ENCODE results near the gene BCL2.
"Not testable (repeated sequence)": the region's sequence is repeated elsewhere in the genome, so short reads cannot be mapped to it uniquely, and the experiment has no call there.

The BCL2 gene

DNA sequence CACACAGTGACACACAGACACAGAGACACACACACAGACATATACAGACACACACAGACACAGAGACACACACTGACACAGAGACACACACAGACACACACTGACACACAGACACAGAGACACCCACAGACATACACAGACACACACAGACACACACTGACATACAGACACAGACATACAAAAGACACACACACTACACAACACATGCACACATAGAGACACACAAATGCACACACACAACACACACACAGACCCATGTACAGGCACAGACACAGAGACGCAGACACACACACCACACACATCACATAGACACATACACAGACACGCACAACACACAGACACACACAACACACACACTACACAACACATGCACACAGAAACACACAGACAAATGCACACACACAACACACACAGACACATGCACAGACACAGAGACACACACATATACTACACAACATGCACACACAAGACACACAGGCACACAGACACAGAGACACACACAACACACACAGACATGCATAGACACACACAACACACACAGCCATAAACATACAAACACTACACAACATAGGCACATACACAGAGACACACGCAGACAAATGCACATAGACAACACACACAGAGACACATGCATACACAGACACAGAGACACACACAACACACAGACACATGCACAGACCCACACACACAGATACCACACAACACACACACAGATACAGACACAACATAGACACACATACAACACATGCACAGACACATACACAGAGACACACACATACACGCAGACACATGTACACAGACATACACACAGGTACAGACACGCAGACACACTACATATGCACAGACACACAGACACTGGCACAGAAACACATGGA, 120.5 kb downstream of the BCL2 start:
- no peak for DNase-seq (ENCODE audit: low read depth)

DNA sequence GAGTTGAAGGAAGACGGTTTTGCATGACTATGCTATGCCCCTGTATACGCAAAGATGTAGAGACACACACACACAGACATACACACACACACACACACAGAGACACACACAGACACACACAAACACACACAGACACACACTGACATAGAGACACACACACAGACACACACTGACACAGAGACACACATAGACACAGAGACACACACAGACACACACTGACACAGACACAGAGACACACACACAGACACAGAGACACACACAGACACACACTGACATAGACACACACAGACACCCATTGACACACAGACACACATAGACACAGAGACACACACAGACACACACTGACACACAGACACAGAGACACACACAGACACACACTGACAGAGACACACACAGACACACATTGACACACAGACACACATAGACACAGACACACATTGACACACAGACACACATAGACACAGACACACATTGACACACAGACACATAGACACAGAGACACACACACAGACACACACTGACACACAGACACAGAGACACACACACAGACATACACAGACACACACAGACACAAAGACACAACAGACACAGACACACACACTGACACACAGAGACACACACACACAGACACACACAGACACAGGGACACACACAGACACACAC, 121.3 kb downstream of the BCL2 start:
- no peak for DNase-seq (ENCODE audit: low read depth)

DNA sequence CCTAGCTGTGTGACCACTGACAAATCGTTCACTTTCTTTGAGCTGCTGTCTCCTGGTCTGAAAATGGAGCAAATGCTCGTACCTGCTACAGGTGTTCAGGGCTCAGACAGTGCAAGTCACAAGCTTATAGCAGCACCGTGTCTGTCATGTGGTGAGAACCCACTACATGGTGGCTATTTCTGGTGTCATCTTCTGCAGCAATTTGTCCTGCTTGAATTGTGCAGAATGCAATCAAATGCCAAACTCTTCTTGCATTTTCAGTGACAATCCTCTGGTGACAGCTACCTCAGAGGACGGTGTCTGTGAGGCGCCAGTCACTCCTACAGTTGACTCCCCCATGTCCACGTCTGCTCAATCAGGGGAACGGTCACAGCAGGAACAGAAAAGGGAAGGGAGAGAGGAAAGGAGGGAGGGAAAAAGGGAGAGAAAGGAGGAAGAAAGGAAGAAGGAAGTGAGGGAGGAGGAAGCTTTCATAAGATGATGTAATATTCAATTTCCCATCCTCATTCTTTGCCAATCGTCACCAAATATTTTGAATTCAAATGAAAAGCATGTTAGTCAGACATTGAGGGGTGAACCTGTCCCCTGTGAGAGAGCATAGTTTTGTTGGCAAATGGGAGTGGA, 122.2 kb downstream of the BCL2 start:
- no peak for DNase-seq (ENCODE audit: low read depth)

DNA sequence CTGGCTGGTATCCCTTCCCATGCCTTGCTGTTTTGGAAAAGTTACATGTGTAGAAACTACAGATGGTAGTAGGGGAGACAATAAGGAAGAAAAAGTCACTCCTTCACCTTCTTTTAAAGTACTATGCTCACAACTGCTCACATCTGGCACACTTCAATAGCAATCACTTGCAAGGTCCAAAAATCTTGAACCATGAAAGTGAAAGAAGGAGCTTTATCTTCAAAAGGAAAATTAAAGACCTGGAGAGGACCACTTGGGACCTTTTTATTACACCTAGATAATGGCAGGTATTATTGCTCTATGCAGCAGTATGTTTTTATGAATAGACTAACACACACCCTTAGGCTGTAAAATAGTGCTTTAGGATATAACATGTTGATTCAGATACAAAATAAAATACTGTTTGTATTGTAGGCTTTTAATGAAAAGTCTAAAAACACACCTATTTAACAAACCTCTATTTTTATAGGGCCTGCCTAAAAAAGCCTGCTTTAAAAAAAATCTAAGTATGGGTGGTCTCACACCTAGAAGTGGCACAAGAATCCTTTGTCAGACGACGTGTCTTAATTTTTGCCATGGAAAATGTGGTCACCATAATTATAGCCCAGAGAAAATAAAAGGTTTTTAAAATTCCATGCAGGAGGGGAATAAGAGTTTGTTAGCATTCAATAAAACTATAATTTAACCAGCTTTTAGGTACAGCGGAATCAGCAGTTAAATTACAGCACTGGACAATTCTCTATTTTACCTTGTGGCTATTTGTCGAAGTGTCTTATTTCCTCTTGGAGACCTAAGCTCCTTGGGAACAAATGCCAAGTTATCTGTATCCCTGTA, 124.0 kb downstream of the BCL2 start:
- DNase-seq (ENCODE audit: low read depth) = no peak

DNA sequence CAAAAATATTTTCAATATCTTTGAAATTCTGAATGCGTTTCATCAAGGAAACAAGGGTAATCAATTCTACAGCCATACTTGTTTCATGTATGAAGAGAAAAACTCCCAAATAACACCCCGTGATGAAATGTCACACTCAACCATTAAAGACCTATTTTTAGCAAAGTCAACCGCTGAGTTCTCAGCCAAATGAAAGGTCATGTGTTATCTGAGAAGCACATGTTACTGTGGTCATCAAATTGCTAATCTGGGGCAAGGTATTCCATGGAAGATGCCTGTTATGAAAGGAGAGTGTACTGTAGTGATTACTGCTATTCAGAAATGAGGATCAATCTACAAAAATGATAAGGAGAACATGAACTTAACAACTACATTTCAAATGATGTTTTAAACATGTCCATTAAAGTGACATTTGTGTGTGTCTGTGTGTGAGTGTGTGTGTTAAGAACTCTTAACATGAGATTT, 126.7 kb downstream of the BCL2 start:
- DNase-seq (ENCODE audit: low read depth) = no peak

DNA sequence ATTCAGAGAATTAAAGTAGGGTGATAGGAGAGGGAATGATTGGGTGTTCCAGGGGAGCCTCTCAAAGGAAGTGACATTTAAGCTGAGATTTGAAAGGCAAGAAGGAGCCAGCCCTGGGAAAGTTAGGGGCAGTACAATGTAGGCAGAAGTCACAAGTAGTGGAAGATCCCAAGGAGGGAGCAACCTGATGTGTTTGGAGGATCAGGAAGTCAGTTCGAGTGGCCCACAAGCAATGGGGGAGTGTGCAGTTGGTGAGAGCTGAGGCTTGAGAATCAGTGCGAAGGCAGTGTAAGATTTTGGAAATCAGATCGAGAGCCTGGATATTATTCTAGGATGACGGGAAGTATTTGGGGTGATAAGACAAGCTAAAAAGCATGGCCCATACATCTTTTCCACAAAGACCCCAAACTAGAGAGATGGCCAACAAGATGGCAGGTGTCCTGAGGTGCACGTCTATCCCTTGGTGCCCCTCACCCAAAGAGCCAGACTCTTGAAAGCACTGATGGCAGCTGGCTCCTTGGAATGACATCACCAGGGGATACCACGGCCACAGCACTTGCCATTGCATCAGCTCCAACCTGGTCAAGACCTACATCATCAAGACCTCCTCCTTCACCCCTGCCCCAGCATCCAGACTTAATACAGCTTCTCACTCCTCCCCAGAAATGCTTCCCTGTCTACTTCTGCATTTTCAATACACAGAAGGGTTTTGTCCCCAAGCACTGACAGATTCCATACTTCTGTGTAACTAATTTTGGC, 127.3 kb downstream of the BCL2 start:
- no peak for DNase-seq (ENCODE audit: low read depth)

DNA sequence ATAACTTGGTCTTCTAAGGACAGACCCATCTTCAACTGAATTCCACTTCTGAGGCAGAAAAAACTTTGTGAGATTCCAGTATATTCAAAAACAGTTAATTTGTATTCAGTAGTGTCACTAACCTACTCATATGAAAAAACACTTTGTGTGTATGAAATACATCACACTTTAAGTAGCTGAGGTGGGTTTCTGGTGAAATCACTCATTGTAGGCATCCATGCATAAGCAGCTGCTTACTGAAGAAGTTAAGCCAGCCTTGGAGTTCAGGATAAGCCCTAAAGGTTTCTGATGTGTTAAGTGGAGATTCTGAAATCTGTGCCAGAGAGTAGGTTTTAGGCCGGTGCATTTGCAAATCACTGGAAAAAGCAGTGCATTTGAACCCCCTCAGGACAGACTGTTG, 128.2 kb downstream of the BCL2 start:
- DNase-seq (ENCODE audit: low read depth) = no peak

DNA sequence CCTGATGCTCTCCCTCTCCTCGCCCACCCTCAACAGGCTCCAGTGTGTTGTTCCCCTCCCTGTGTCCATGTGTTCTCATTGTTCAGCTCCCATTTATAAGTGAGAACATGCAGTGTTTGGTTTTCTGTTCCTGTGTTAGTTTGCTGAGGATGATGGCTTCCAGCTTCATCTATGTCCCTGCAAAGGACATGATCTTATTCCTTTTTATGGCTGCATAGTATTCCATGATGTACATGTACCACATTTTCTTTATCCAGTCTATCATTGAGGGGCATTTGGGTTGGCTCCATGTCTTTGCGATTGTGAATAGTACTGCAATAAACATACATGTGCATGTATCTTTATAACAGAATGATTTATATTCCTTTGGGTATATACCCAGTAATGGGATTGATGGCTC, 128.7 kb downstream of the BCL2 start:
- not testable (repeated sequence) for DNase-seq (ENCODE audit: low read depth)

DNA sequence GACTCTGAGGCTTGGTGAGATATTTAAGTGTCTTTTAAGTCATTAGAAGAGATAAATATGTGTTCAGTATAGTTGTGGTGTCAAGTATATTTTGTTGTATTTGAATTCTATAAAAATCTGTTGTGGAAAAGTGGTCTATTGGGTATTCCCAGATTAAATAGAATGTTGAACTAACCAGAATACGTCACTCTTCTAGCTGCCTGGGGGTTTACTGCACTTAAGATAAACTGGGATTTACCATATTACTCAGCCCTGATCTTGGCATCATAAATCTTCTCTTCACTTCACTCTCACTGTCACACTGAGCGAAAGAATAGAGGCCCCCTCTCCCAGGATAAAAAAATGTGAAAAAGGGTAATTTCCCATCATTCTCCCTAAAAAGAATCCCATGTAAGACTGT, 129.8 kb downstream of the BCL2 start:
- no peak for DNase-seq (ENCODE audit: low read depth)

DNA sequence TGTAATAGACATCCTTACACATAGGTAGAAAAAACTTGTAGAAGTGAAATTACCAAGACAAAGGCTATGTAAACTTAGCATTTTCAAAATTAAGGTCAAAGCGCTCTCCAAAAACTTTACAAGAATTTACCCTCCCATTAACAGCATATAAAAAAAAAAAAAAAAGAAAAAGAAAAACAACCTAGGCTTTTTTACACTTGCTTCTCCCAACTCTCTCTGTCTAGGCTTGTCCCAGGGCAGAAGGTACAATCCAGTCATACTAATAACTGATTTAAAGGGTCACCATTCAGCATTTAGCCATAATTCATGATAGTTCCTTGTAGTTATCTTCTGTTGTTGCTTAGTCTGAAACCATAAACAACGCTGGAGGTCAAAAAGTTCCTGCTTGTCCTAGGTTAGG, 130.5 kb downstream of the BCL2 start:
- DNase-seq (ENCODE audit: low read depth) = no peak

DNA sequence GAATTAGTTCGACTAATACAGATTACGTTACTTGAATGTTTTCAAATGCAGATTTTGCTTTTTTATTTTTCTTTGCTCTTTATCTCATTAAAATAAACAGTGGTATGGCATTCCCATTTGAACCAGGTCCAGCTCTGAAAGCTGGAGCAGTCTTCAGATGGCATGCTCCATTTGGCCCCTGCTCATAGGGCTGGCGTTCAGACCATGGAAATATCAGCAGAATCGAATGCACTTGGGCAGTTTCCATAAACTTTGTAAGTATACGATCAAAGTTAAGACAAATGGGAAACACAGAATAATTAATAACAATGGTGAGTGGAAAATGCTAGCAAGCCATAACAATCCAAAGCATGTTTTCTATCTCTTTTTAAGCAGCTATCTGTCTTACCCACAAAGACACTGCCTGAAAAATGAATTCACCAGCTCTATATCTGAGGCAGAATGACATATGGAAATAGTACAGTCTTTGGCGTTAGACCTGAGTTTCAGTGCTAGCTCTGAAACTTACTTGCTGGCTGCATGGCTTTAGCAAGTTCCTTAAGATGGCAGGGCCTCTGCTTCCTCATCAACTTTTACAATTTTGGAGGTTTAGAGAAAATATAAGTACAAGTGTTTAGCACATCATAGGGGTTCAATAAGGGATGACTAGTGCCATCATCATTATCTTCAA, 131.6 kb downstream of the BCL2 start:
- no peak for DNase-seq (ENCODE audit: low read depth)

DNA sequence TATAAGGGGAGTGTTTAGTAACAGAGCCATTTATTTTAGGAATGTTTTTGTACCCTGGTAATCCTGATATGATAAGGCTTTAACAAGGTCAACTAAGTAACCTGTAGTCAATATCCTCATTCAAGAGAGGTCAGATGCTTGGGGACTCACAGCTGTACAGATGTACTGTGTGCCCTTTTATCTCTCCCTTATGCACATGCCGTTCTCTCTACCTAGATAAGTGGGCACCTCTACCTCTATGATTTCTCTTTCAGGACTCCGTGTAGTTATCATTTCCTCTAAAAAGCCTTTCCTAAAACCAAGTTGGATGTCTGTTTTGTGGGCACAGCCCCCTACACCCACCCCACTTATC, 132.4 kb downstream of the BCL2 start:
- no peak for DNase-seq (ENCODE audit: low read depth)

DNA sequence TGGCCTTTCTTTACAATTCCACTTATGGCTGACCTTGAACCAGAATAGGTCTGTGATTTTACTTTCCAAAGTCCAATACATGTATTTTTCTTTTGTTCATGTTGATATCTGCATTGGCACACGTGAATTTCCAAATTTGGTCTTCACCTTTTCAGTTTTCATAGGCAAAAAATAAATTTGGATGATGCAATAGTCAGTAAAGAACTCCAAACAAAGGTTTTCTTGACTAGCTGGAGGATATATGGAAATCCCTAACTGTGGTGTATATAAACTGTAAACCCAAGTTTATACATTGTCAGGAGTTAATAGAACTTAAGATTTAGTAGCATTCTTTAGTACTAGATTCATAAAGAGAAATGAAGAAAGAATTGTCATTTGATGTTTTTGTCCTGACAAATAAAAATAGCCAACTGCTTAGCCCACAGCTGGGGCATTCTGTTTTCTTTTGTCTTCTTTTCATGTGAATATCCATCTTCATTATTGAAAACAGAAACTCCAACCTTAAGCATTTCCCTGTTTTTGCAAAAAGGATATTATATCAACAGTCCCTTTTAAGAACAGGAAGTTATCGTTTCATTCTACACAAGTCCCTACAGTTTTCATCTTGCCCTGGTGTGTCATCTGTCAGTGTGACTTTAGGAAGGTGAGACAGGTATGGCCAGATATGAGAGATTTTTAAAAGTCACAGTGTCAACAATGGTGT, 132.9 kb downstream of the BCL2 start:
- DNase-seq (ENCODE audit: low read depth) = no peak

DNA sequence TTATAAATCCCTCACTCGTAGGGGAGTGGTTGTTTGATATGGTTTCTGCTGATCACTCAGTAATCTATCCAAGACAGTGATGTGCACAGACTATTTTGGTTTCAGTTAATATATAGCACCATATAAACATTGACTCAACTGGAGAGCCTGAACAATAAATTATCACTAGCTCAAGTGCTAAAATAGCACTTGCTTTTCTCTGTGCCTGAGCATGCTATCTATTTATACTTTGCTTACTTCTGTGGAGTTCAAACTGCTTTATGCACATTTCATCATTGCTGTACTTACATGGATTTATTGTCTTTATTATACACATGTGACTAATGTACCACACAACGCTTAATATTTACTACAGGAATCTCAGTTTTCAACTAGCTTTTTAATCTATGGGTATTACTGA, 133.6 kb downstream of the BCL2 start:
- DNase-seq (ENCODE audit: low read depth) = no peak

DNA sequence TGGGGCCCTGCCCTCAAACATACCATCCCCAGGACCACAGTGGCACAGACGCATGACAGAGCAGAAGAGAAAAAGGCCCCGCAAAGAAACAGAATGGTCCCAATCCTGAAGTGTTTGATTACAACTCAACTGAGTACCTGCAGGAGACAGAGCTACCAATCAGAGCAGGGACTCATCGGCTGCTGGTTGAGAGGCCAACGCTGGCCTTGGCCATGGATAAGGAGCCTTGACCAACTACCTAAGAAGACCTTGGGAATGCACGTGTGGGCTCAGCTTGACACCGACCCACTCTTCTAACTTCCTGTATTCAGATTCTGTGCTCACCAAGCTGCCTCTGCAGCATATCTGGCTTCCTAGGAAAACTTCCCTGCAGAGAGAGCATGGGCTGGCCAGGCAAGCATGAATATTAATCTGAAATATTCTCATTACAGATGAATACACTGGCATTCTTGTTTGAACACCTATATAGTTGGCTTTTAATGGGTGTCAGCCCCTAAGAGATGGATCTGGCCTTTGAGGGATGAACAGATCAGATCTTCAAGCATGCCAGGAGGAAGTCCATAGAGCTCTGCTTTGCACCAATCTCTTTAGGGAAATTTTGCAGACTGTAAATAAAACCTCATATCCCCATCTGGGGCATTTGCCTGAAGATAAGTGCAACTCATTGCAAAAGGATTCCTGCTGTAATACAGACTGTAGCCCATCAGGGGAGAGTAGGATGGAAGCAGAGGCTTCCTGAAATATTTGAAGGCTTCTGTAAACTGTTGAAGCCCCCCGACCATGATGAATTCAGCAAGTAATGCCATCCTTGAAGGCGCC, 135.4 kb downstream of the BCL2 start:
- no peak for DNase-seq (ENCODE audit: low read depth)

DNA sequence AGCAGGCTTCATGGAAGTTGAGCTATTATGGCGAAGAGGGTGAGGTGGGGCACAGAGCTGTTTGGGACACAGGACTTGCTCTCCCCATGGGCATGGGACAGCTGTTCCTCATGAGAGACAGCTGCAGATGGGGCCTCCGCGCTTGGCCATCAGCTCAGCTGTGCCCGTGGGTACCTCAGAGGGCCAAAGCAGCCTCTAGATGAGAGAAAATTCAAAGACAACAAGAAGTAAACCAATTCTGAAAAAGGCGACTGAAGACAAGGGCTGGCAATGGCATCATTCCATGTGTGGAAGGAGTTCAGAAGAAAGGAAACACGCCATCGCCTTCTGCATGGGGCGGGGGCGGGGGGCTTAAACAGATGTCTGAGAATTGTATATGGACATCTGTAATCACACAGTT, 136.2 kb downstream of the BCL2 start:
- DNase-seq (ENCODE audit: low read depth) = no peak

DNA sequence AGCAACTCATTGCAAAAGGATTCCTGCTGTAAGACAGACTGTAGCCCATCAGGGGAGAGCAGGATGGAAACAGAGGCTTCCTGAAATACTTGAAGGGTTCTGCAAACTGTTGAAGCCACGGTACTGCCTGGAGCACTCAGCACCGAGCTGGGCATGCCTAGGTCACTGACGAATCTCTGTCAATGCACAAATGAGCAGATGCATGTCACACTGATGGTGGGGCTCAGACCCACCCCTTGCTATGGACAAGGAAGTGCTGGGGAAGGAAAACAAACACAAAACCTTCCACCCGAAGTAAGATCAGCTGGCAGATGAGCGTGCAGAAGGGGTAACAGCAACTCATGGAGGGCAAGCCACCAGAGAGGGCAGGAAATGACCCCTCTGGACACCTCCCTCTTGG, 136.7 kb downstream of the BCL2 start:
- no peak for DNase-seq (ENCODE audit: low read depth)

DNA sequence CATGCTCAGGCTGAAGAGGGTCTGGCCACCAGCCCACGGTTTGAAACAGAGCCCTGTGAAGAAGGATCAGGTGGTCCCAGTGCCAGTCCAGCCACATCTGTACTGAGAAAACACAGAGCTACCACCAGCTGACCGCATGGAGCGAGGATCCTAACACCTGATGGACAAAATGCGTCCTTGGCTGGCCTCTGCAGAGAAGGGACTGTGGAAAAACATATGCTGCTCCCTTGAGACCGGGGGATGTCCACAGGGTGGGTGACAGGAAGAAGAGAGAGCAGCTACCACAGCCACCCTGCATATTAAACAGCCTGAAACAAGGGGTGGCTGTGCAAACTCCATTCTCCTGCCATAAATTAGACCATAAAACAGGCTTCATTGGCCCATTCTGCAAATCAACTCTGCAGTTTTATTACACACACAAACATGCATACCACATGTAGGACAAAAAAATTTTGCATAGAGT, 137.2 kb downstream of the BCL2 start:
- no peak for DNase-seq (ENCODE audit: low read depth)

DNA sequence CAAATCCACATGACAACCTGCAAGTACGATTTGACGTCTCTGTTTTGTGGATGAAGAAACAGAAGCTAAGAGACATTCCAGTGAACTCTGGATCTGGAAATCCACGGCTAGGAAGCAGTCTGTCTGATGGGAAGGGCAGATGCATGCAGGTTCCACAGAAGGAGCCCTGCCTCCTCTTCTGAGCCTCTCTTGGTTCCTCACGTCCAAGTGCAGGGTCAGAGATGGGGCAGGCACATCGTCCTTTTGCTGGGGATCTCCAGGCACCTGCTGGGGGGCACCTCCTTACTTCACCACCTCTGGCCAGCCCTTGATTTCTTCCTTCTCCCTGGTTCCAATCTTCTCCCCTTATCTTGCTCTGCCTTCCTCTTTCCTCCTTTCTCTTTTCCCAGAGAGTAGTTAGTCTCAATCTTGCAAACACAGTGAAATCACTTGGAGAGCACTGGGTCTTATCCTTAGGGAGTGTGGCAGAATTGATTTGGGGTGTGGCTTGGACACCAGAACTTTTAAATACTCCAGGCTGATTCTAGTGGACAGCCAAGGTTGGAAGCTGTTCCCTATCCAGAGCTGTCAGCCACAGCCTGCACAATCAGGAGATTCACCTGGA, 137.8 kb downstream of the BCL2 start:
- no peak for DNase-seq (ENCODE audit: low read depth)
